Amniotic stem cell (primary cell): Measurements from ENCODE around the gene KNSTRN.
A peak's percentile ranks its signal among the peaks of the same experiment; 100 is the strongest.

Experiments
- DNase-seq: peaks from one replicate; lab custom pipeline; 2025; lab: John Stamatoyannopoulos, UW

The KNSTRN gene

GRCh38 chr15:40345867-40346578 lies 36.5 kb upstream of the KNSTRN start:
- no peak for DNase-seq

- no peak for DNase-seq
Observed at GRCh38 chr15:40346579-40347558, 35.7 kb upstream of the KNSTRN start.

- DNase-seq: no peak
Observed at GRCh38 chr15:40347559-40348473, 34.7 kb upstream of the KNSTRN start.

- no peak for DNase-seq
Observed at GRCh38 chr15:40348474-40348870, 34.0 kb upstream of the KNSTRN start.

GRCh38 chr15:40349163-40349562 lies 33.4 kb upstream of the KNSTRN start:
- no peak for DNase-seq

- no peak for DNase-seq
Observed at GRCh38 chr15:40352281-40352901, 30.1 kb upstream of the KNSTRN start.

- DNase-seq: no peak
Observed at GRCh38 chr15:40353697-40354096, 28.8 kb upstream of the KNSTRN start.

- no peak for DNase-seq
Observed at GRCh38 chr15:40354408-40355171, 27.9 kb upstream of the KNSTRN start.

GRCh38 chr15:40355976-40356585 lies 26.4 kb upstream of the KNSTRN start:
- DNase-seq: no peak

GRCh38 chr15:40357246-40357645 lies 25.3 kb upstream of the KNSTRN start:
- DNase-seq: no peak

GRCh38 chr15:40357723-40358470 lies 24.6 kb upstream of the KNSTRN start, which contains the start of gene DISP2:
Gene DISP2 (plus strand): TSS chr15:40358219. CDS start chr15:40358322, 103 bp downstream.
- peak; percentile 42 for DNase-seq

GRCh38 chr15:40358471-40359353 lies 23.8 kb upstream of the KNSTRN start:
- no peak for DNase-seq

GRCh38 chr15:40360015-40360414 lies 22.5 kb upstream of the KNSTRN start:
- no peak for DNase-seq

- no peak for DNase-seq
Observed at GRCh38 chr15:40361640-40362039, 20.9 kb upstream of the KNSTRN start.

- no peak for DNase-seq
Observed at GRCh38 chr15:40363611-40364010, 18.9 kb upstream of the KNSTRN start.

- DNase-seq: no peak
Observed at GRCh38 chr15:40364251-40364650, 18.3 kb upstream of the KNSTRN start.

- no peak for DNase-seq
Observed at GRCh38 chr15:40365016-40365415, 17.5 kb upstream of the KNSTRN start.
